Right atrium auricular region (tissue), 2 donors: ENCODE measurements around the gene MBNL2. TPM values are rescaled to one million over a fixed set of nuclear protein-coding genes. Genes with fewer than 3 reads are reported as not detected.

Source experiments
- DNase-seq: peaks from one replicate; pipeline ENCODE4 v3.0.0-alpha.2; 2019; ENCODE audit warnings: low spot score
- H3K27ac ChIP-seq, 2 donors: fragments of 200-600 bp; sonication (generic); 1 replicate in 1 of 2; 2 replicates in 1 of 2; pipeline ENCODE4 v1.5.1; 2016 to 2019
- H3K27me3 ChIP-seq, 2 donors: fragments of 200-600 bp; sonication (generic); one replicate each; pipeline versions ENCODE4 v1.5.1 to v1.6.0; 2017 to 2019
- H3K36me3 ChIP-seq: fragments of 200-600 bp; sonication (generic); one replicate; pipeline ENCODE4 v1.5.1; 2016
- H3K4me1 ChIP-seq, 2 donors: fragments of 200-600 bp; sonication (generic); one replicate each; pipeline versions ENCODE4 v1.5.1 to v1.6.0; 2017 to 2019
- H3K4me3 ChIP-seq, 2 donors: fragments of 200-600 bp; sonication (generic); 1 replicate in 1 of 2; 2 replicates in 1 of 2; pipeline ENCODE4 v1.5.1; 2017 to 2019; ENCODE audit warnings: mild to moderate bottlenecking in 1 of 2, moderate library complexity in 1 of 2
- H3K9me3 ChIP-seq, 2 donors: fragments of 200-600 bp; sonication (generic); one replicate each; pipeline ENCODE4 v1.5.1; 2019
- CTCF ChIP-seq, 2 donors: fragments of 200-600 bp; sonication (generic); IDR thresholded peaks; one replicate each; pipeline ENCODE4 v1.5.1; 2019; ENCODE audit warnings: antibody characterized with exemption in 2 of 2
- total RNA-seq, 2 donors: library from RNA; depleted of rRNA; stranded (reverse); fragments of >200 nt; gene quantifications; one replicate each; pipeline ENCODE4 v1.1.0, GENCODE V29; 2016

The MBNL2 gene
- total RNA-seq, 2 donors from 2014 or later = 62.0 to 81.6 TPM

GRCh38 chr13:97235549-97236231, 13.6 kb downstream of the MBNL2 start:
- no peak for DNase-seq
- Histone ChIP-seq H3K4me1 (peaks cover 0 to 94% of the 10 kb centered on the region in 2 donors), H3K4me3 (no peak overlapping the region), H3K27me3 (no peaks in the 10 kb centered on the region), H3K36me3 (no peaks in the 10 kb centered on the region), H3K9me3 (no peaks in the 10 kb centered on the region), H3K27ac (peak overlapping the region in 1 of 2 donors; percentile 35)
- no peak for TF ChIP-seq CTCF (IDR thresholded peaks at IDR 0.05)

GRCh38 chr13:97237388-97237787, 15.3 kb downstream of the MBNL2 start:
- Histone ChIP-seq H3K4me3 (no peak overlapping the region), H3K4me1 (peaks cover 0 to 94% of the 10 kb centered on the region in 2 donors), H3K27me3 (no peaks in the 10 kb centered on the region), H3K27ac (peak overlapping the region in 1 of 2 donors; percentile 10), H3K36me3 (no peaks in the 10 kb centered on the region), H3K9me3 (no peaks in the 10 kb centered on the region)
- no peak for TF ChIP-seq CTCF (IDR thresholded peaks at IDR 0.05)
- DNase-seq = no peak

- Histone ChIP-seq H3K4me3 (no peak overlapping the region), H3K4me1 (peaks cover 0 to 99% of the 10 kb centered on the region in 2 donors), H3K27me3 (no peaks in the 10 kb centered on the region), H3K27ac (peak overlapping the region; percentile 50 to 65), H3K9me3 (no peaks in the 10 kb centered on the region), H3K36me3 (no peaks in the 10 kb centered on the region)
- TF ChIP-seq CTCF (IDR thresholded peaks at IDR 0.05) = no peak
- DNase-seq = no peak
Observed at GRCh38 chr13:97238432-97238831, 16.3 kb downstream of the MBNL2 start.

- Histone ChIP-seq H3K36me3 (no peaks in the 10 kb centered on the region), H3K4me3 (no peak overlapping the region), H3K27me3 (no peaks in the 10 kb centered on the region), H3K27ac (peak overlapping the region; percentile 50 to 65), H3K9me3 (no peaks in the 10 kb centered on the region), H3K4me1 (peaks cover 0 to 99% of the 10 kb centered on the region in 2 donors)
- DNase-seq = no peak
- TF ChIP-seq CTCF (IDR thresholded peaks at IDR 0.05) = no peak
Observed at GRCh38 chr13:97238883-97239282, 16.8 kb downstream of the MBNL2 start.

- no peak overlapping the region for H3K4me3 ChIP-seq
- H3K27ac ChIP-seq = peak overlapping the region; percentile 50 to 65
- H3K27me3 ChIP-seq = no peaks in the 10 kb centered on the region
- peaks cover 0 to 99% of the 10 kb centered on the region in 2 donors for H3K4me1 ChIP-seq
- TF ChIP-seq CTCF (IDR thresholded peaks at IDR 0.05) = no peak
- H3K9me3 ChIP-seq = no peaks in the 10 kb centered on the region
- no peak for DNase-seq
- H3K36me3 ChIP-seq = no peaks in the 10 kb centered on the region
Observed at GRCh38 chr13:97239306-97239705, 17.2 kb downstream of the MBNL2 start.
